Activated naive CD4-positive, alpha-beta T cell treated with anti-CD3 and anti-CD28 coated beads, Interleukin-2, amount 50 U/mL, for 72 hours (primary cell): ENCODE measurements around the gene LRBA. TPM values are rescaled to one million over a fixed set of nuclear protein-coding genes. Genes with fewer than 3 reads are reported as not detected.
"Not testable (repeated sequence)": the region's sequence is repeated elsewhere in the genome, so short reads cannot be mapped to it uniquely, and the experiment has no call there.

Source experiments
- ATAC-seq, 2 donors: fragments of 150-1000 bp; cut with Tn5 transposase; 2 replicates each; pipeline ENCODE4 v1.10.0; 2021; ENCODE audit warnings: mild to moderate bottlenecking in 2 of 2, moderate library complexity in 2 of 2
- DNase-seq, 2 donors: peaks; one replicate each; pipeline ENCODE4 v3.0.0; 2021 to 2022; ENCODE audit warnings: low spot score in 2 of 2
- H3K27ac Mint-ChIP-seq, 2 donors: one replicate each; pipeline ENCODE4 v1.8.0; 2022; ENCODE audit warnings: mild to moderate bottlenecking in 2 of 2, mixed read lengths in 2 of 2
- H3K36me3 Mint-ChIP-seq, 2 donors: one replicate each; pipeline ENCODE4 v1.8.0; 2022; ENCODE audit warnings: mixed read lengths in 2 of 2
- H3K9me3 Mint-ChIP-seq, 2 donors: one replicate each; pipeline ENCODE4 v1.8.0; 2022; ENCODE audit warnings: mixed read lengths in 2 of 2
- total RNA-seq, 2 donors: library from RNA; stranded (reverse); gene quantifications; one replicate each; pipeline ENCODE4 v1.2.3, GENCODE V29; 2022

The LRBA gene, protein sequence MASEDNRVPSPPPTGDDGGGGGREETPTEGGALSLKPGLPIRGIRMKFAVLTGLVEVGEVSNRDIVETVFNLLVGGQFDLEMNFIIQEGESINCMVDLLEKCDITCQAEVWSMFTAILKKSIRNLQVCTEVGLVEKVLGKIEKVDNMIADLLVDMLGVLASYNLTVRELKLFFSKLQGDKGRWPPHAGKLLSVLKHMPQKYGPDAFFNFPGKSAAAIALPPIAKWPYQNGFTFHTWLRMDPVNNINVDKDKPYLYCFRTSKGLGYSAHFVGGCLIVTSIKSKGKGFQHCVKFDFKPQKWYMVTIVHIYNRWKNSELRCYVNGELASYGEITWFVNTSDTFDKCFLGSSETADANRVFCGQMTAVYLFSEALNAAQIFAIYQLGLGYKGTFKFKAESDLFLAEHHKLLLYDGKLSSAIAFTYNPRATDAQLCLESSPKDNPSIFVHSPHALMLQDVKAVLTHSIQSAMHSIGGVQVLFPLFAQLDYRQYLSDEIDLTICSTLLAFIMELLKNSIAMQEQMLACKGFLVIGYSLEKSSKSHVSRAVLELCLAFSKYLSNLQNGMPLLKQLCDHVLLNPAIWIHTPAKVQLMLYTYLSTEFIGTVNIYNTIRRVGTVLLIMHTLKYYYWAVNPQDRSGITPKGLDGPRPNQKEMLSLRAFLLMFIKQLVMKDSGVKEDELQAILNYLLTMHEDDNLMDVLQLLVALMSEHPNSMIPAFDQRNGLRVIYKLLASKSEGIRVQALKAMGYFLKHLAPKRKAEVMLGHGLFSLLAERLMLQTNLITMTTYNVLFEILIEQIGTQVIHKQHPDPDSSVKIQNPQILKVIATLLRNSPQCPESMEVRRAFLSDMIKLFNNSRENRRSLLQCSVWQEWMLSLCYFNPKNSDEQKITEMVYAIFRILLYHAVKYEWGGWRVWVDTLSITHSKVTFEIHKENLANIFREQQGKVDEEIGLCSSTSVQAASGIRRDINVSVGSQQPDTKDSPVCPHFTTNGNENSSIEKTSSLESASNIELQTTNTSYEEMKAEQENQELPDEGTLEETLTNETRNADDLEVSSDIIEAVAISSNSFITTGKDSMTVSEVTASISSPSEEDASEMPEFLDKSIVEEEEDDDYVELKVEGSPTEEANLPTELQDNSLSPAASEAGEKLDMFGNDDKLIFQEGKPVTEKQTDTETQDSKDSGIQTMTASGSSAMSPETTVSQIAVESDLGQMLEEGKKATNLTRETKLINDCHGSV (N-terminal part only)
- total RNA-seq: 10 to 100 TPM; 72.0 to 77.9 TPM

DNA sequence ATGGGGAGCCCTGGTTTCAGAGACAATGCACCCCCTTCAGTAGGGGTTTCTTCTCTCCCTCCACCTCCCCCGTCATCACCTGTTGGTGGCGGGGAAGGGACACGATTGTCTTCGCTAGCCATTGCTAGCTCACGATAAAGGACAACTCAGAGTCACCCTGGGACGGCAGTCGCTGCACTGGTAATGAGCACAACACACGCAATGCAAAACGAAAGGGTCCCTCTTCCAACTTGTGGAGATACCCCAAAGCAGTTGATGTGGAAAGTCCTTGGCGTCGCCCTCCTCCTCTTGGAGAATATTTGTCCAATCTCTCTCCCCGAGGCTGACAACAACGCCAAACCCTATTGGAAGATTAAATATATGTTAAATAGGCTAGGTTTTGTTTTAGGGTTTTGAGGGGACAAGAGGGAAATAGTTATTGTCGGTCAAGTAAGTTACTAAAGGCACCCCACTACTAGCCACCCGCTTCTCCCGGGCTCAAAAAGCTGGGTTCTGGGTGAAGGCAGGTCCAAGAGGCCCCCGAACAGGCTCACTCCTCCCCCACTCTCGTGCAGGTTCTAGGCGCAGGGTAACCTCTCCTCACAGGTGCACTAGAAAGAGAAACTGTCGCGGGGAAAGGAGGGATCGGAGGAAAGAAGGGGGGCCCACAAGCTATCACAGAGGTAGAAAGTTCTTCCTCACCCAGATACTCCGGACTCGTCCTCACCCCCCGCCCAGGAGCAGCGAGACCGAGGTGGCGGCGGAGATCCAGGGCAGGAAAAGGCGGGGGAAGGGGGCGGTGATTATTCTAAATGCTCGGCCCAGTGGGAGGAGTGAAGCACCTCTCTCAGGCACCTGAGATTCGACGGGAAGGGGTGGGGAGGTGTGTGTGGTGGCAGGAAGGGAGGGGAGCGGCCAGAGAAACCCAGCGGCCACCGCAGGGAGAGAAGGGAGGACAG lies at the start of gene LRBA:
Gene LRBA, minus strand, starts transcription at position 764 of the 938 bp plus-strand sequence. Its CDS starts 642 bp downstream, at position 122.
- Mint-ChIP-seq H3K27ac (peak within 1 kb of the TSS; percentile 91 to 99), H3K36me3 (peaks cover 20 to 33% of the 10 kb centered on the region in 2 donors), H3K9me3 (no peaks in the 10 kb centered on the region)
- DNase-seq (peak; percentile 81), ATAC-seq (peak; percentile 77 to 81)

DNA sequence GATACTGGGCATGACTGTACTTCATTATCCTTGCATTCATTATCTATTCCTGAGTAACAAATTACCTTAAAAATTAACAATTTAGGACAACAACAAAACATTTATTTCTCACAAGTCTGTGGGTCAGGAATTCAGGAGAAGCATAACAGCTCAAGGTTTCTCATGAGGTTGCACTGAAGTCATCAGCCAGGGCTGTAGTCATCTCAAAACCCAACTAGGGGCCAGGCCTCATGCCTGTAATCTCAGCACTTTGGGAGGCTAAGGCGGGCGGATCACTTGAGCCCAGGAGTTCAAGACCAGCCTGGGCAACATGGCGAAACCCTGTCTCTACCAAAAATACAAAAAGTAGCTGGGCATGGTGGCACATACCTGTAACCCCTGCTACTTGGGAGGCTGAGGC lies 48.1 kb upstream of the LRBA start:
- not testable (repeated sequence) for DNase-seq, H3K9me3 Mint-ChIP-seq, H3K36me3 Mint-ChIP-seq, H3K27ac Mint-ChIP-seq, ATAC-seq

DNA sequence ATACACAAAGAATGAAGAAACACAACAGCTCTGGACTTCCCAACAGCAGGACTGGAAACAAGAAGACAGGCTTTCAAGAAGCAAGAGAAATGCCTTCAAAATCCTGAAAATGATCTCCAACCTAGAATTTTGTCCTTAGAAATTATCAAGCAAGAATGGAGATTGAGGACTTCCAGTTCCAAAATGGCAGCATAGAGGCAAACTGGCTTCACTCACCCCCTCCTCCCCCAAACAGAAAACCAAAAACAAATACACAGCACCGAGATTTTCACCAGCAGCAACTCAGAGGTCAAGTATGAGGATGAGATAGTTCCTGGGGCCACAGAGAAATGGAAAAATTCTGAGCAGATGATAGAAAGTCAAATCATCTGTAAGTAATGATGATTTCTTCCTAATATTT lies 40.5 kb upstream of the LRBA start:
- Mint-ChIP-seq H3K9me3 (no peaks in the 10 kb centered on the region), H3K27ac (no peak overlapping the region), H3K36me3 (no peaks in the 10 kb centered on the region)
- DNase-seq: no peak
- no peak for ATAC-seq

DNA sequence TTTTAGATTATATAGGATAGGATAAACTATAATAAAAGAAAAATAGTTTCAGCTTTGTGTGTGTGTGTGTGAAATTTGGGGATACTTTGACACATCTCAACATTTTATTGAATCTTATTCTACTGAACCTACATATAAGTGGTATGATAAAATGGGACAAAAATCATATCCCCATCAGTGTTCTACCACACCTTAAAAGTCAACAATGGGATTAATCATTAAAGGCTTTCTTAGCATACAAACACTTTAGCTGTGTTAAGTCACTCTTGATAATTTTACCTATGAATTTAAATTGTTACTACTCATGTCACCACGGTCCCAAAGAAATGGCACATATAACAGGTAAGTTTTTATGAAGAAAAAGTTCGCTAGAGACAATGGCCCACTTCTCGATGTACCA lies 37.7 kb upstream of the LRBA start:
- Mint-ChIP-seq H3K27ac (no peak overlapping the region), H3K36me3 (no peaks in the 10 kb centered on the region)
- no peak for DNase-seq

DNA sequence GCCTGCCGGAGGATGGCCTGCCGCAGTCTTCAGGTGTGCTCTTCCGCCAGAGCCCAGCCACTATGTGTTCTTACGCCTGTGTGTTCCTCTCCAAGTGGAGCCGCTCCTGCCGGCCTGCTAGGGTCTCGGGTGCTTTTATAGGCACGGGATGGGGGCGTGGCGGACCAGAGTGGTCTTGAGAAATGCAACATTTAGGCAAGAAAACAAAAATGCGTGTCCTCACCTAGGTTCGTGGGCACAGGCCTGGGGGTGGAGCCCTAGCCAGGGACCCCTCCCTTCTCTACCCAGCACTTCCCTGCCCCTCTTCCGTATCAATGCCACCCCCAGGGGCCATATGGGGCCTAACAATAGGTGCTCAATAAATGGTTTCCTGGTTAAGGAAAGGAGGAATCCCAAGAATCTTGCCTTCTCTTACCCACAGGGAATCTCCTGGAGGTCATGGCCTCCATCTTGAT lies 34.4 kb upstream of the LRBA start:
- Mint-ChIP-seq H3K36me3 (no peaks in the 10 kb centered on the region), H3K9me3 (no peaks in the 10 kb centered on the region), H3K27ac (no peak overlapping the region)
- no peak for ATAC-seq
- no peak for DNase-seq

More for the DNA sequence above, 37.7 kb upstream of the LRBA start:
- no peak for ATAC-seq
- H3K9me3 Mint-ChIP-seq: no peaks in the 10 kb centered on the region

DNA sequence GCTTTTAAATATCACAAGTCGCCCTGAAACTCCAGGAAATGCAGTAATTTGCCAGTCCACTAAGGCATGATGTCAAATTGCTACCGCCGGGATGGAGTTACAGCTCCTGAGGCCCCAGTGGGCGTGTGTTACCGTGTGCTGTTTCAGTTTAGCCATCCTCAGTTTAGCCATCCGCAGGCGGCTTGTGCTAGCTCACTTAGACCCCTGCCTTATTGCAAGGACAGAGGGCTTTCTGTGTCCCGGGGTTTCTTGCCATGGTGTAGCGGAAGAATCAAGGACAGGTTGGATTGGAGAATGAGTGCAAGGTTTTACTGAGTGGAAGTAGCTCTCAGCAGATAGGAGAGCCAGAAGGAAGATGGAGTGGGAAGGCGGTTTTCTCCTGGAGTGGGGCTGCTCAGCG lies 33.8 kb upstream of the LRBA start:
- Mint-ChIP-seq H3K9me3 (no peaks in the 10 kb centered on the region), H3K36me3 (no peaks in the 10 kb centered on the region), H3K27ac (peak overlapping the region in 1 of 2 donors; percentile 74)
- no peak for DNase-seq
- ATAC-seq: no peak

DNA sequence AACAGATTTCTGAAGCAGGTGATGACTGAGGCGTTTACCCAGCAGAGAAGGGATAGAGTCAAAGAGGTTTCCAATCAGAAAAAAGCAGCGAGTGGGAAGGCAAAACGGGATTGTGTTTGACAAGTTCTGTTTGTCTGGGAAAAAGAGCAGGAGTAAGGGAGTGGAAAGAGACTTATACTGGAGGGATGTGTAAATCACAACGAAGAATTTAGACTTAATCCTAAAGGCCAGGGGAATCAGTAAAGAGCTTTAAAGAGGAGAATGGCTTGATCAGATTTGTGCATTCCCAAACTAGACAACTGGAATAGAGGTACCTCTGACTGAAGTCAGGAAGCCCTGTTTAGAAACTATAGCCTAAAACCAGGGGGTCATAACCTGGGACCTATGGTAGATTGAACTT lies 31.5 kb upstream of the LRBA start:
- H3K36me3 Mint-ChIP-seq: no peaks in the 10 kb centered on the region
- DNase-seq (no peak), ATAC-seq (no peak)
- H3K27ac Mint-ChIP-seq: no peak overlapping the region
- H3K9me3 Mint-ChIP-seq: no peaks in the 10 kb centered on the region

DNA sequence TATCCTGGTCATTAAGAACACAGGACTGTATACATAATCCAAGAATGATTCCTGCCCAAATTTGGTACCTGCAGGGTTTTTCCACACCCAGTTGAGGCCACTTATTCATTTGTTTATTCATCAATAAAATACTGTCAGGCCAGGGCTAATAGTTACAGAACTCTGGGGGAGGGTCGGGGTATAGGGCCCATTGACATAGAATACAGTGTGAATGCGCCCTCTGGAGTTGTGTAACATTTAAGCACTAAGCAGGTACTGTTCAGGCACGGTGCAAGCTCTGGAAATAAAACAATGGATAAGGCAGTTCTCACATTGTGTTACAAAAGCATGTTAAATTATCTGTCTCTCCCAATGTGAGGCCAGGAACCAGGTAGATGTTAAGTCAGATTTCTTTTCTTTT lies 30.8 kb upstream of the LRBA start:
- Mint-ChIP-seq H3K36me3 (no peaks in the 10 kb centered on the region), H3K27ac (no peak overlapping the region), H3K9me3 (no peaks in the 10 kb centered on the region)
- no peak for DNase-seq
- ATAC-seq: peak in 1 of 2 donors; percentile 42

DNA sequence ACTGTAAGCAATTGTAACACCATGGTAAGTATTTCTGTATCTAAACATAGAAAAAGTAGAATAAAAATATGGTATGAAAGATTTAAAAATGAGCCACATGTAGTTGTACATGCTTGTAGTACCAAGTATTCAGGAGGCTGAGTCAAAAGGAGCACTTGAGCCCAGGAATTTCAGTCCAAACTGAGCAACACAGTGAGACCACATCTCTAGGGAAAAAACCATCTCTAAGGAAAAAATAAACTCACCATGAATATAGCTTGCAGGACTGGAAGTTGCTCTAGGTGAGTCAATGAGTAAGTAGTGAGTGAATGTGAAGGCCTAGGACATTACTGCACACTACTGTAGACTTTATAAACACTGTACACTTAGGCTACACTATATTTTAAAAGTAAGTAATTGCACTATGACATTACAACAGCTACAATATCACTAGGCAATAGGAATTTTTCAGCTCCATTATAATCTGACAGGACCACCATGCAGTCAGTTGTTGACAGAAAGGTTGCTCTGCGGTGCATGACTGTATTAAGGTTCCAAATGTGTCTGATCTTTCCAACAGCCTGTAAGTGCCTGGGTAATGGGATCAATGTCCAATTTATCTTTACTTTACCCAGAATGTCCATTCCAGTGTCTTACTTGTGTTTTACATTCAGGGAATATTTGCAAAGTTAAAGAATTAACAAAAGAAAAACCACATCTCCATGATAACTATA lies 28.9 kb upstream of the LRBA start:
- Mint-ChIP-seq H3K36me3 (no peaks in the 10 kb centered on the region), H3K9me3 (no peaks in the 10 kb centered on the region), H3K27ac (no peak overlapping the region)
- ATAC-seq: peak; percentile 41 to 88
- no peak for DNase-seq

DNA sequence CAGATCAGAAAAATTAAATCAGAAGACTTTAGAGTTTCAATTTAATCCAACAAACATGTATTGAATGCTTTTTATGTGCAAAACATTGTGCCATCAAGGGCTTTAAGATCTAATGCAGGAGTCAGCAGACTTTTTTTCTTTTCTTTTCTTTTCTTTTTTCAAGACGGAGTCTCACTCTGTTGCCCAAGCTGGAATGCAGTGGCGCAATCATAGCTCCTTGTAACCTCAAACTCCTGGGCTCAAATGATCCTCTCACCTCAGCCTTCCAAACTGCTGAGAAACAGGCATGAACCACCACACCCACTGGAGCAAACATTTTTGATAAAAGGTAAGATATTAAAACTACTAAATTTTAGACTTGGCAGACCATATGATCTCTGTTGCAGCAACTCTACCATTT lies 24.6 kb upstream of the LRBA start:
- Mint-ChIP-seq H3K9me3 (peaks cover 0 to 6% of the 10 kb centered on the region in 2 donors), H3K27ac (no peak overlapping the region), H3K36me3 (no peaks in the 10 kb centered on the region)
- no peak for ATAC-seq
- no peak for DNase-seq

DNA sequence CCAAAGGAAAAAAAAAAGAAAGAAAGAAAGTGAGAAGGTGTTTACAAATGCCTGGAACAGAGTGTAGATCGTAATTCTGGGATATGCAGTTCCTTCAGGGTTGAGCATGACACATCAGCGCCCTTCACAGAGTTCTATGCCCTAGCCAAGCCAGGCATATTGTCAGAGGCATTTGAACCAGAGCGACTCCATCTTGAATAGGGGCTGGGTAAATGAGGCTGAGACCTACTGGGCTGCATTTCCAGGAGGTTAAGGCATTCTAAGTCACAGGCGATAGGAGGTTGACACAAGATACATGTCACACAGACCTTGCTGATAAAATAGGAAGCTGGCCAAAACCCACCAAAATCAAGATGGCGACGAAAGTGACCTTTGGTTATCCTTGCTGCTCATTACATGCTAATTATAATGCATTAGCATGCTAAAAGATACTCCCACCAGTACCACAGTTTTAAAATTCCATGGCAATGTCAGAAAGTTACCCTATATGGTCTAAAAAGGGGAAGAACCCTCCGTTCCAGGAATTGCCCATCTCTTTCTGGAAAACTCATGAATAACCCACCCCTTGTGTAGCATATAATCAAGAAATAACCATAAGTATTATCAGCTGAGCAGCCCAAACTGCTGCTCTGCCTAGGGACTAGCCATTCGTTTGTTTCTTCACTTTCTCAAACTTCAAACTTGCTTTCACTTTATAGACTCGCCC lies 23.5 kb upstream of the LRBA start:
- H3K36me3 Mint-ChIP-seq: no peaks in the 10 kb centered on the region
- H3K27ac Mint-ChIP-seq: no peak overlapping the region
- peaks cover 0 to 6% of the 10 kb centered on the region in 2 donors for H3K9me3 Mint-ChIP-seq
- no peak for ATAC-seq
- no peak for DNase-seq

DNA sequence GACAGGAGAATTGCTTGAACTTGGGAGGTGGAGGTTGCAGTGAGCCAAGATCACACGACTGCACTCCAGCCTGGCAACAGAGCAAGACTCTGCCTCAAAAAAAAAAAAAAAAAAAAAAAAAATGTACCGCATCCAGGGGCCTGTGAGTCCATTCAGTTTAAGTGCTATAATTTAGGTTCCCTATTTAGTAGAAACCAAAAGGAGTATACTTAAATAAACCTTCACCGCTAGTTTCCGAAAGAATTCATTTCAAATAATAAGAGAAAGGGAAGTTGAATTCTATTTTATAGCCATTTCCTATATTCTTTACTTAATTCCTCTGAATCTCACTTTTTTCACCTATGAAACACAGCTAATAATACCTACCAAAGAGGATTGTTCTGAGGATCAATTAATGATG lies 20.8 kb upstream of the LRBA start:
- Mint-ChIP-seq H3K9me3 (peaks cover 0 to 6% of the 10 kb centered on the region in 2 donors), H3K27ac (no peak overlapping the region), H3K36me3 (no peaks in the 10 kb centered on the region)
- no peak for ATAC-seq
- no peak for DNase-seq

DNA sequence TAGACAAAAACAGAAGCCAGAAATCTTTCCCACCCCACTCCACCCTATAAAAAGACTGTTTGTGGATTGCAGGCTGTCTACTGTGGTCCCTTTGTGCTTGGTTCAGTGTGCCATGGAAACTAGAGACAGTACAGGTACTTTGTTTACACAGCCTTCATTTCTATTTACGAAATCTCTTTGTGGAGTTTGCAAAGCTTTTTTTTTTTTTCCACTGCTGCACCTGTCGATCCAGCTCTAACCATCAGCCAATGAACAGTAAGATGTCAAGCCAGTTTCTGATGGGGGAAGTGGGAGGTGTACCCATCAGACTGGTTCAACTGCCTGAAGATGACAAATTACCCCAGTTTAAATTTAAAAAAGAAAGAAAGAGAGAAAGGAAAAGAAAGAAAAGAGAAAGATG lies 20.2 kb upstream of the LRBA start:
- Mint-ChIP-seq H3K36me3 (no peaks in the 10 kb centered on the region), H3K9me3 (peaks cover 0 to 6% of the 10 kb centered on the region in 2 donors), H3K27ac (no peak overlapping the region)
- ATAC-seq: no peak
- DNase-seq: no peak

DNA sequence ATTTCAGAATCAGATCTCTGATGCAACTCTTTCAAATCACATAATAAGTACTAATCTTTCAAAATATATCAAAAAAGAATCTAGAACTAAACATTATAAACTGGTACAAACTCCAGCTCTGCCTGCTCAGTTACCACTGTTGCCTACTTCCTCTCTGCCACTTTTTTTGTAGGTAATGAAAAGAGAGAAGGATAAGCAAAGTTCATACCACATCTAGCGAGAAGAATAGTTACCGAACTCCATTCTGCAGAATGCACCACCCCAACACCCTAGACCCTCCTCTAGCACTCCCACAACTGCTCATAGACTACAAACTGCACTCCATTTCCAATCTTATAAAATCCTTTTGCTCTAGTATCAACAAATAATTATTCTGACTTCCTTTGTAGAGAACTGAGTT lies 19.7 kb upstream of the LRBA start:
- H3K27ac Mint-ChIP-seq: no peak overlapping the region
- DNase-seq (no peak), ATAC-seq (no peak)

More for the DNA sequence above, 19.7 kb upstream of the LRBA start:
- H3K36me3 Mint-ChIP-seq: no peaks in the 10 kb centered on the region
- H3K9me3 Mint-ChIP-seq: peaks cover 0 to 6% of the 10 kb centered on the region in 2 donors
